H1 (cell line): ENCODE results near the gene RS1. TPM values are rescaled to one million over a fixed set of nuclear protein-coding genes. Genes with fewer than 3 reads are reported as not detected.

Source experiments
- CTCF ChIA-PET: fragments of 300-600 bp; sonication (Branson Sonifier 250); formaldehyde crosslinking; loops from one replicate; lab custom pipeline; 2021; ENCODE audit not compliant: partially characterized antibody; lab: Charles Lee
- POLR2A ChIA-PET: fragments of 300-600 bp; sonication (Branson Sonifier 250); formaldehyde crosslinking; loops from one replicate; lab custom pipeline; 2021; ENCODE audit warnings: inconsistent platforms; ENCODE audit not compliant: partially characterized antibody; lab: Charles Lee
- DNase-seq, 2 experiments: peaks; one replicate each; pipeline versions ENCODE4 v3.0.0 to v3.0.0-alpha.2; 2010 to 2022; ENCODE audit warnings: low spot score in 2 of 2, low read depth in 1 of 2, mixed read lengths in 1 of 2
- FAIRE-seq: peaks from 2 replicates; lab custom pipeline; 2011; peaks lifted over from hg19 to GRCh38; lab: Jason Lieb, UNC
- H2AFZ ChIP-seq: 2 replicates; pipeline ENCODE4 v1.8.1; 2012; ENCODE audit warnings: low read length, inconsistent platforms
- H2AK5ac ChIP-seq: 2 replicates; pipeline ENCODE4 v1.6.1; 2013; ENCODE audit warnings: low read depth, low read length
- H2BK120ac ChIP-seq: replicated peaks from 2 replicates; pipeline ENCODE3; 2013; ENCODE audit warnings: low read depth, low read length, inconsistent platforms
- H2BK12ac ChIP-seq: 2 replicates; pipeline ENCODE4 v1.6.1; 2013; ENCODE audit warnings: low read depth, low read length
- H2BK15ac ChIP-seq: 2 replicates; pipeline ENCODE4 v1.6.1; 2013; ENCODE audit warnings: low read length
- H2BK20ac ChIP-seq: 2 replicates; pipeline ENCODE4 v1.6.1; 2013; ENCODE audit warnings: low read length
- H2BK5ac ChIP-seq: 2 replicates; pipeline ENCODE4 v1.6.1; 2013; ENCODE audit warnings: low read depth, low read length
- H3K14ac ChIP-seq: 2 replicates; pipeline ENCODE4 v1.6.1; 2013; ENCODE audit warnings: inconsistent platforms; ENCODE audit not compliant: insufficient read length
- H3K18ac ChIP-seq: 2 replicates; pipeline ENCODE4 v1.6.1; 2013; ENCODE audit warnings: low read length; ENCODE audit errors: extremely low read depth
- H3K23ac ChIP-seq: 2 replicates; pipeline ENCODE4 v1.6.1; 2013; ENCODE audit warnings: inconsistent platforms; ENCODE audit not compliant: insufficient read length
- H3K23me2 ChIP-seq: 2 replicates; pipeline ENCODE4 v1.6.1; 2013; ENCODE audit warnings: low read depth, low read length
- H3K27ac ChIP-seq: 2 replicates; pipeline ENCODE4 v1.6.1; 2011; ENCODE audit warnings: low read depth, low read length, inconsistent platforms
- H3K27me3 ChIP-seq, 4 experiments: replicated peaks in 1 of 4; 1 replicate in 1 of 4; 2 replicates in 3 of 4; pipeline versions ENCODE4 v1.6.1 to v1.8.1; 2011 to 2013; ENCODE audit warnings: low read length in 3 of 4, mild to moderate bottlenecking in 3 of 4, inconsistent platforms in 2 of 4, mixed read lengths in 2 of 4, moderate library complexity in 1 of 4; ENCODE audit not compliant: control insufficient read depth in 3 of 4, insufficient read depth in 3 of 4; ENCODE audit errors: extremely low read depth in 1 of 4
- H3K36me3 ChIP-seq, 4 experiments: 2 replicates each; pipeline versions ENCODE4 v1.6.1 to v1.8.1; 2011 to 2013; ENCODE audit warnings: mild to moderate bottlenecking in 4 of 4, low read length in 3 of 4, moderate library complexity in 2 of 4, control low read depth in 1 of 4, inconsistent platforms in 1 of 4; ENCODE audit not compliant: insufficient read depth in 4 of 4, control insufficient read depth in 2 of 4
- H3K4ac ChIP-seq: replicated peaks from 2 replicates; pipeline ENCODE3; 2013; ENCODE audit warnings: low read length, low read depth, mixed read lengths, inconsistent platforms; ENCODE audit not compliant: insufficient read length
- H3K4me1 ChIP-seq, 4 experiments: replicated peaks in 1 of 4; 1 replicate in 1 of 4; 2 replicates in 3 of 4; pipeline versions ENCODE4 v1.6.1 to v1.8.1; 2011 to 2013; ENCODE audit warnings: low read length in 3 of 4, inconsistent platforms in 2 of 4, mixed read lengths in 1 of 4; ENCODE audit not compliant: insufficient read depth in 4 of 4, control insufficient read depth in 3 of 4
- H3K4me2 ChIP-seq, 2 experiments: 2 replicates each; pipeline versions ENCODE4 v1.6.1 to v1.8.1; 2011 to 2013; ENCODE audit warnings: low read depth in 2 of 2, low read length in 2 of 2, control low read depth in 1 of 2, inconsistent platforms in 1 of 2, mild to moderate bottlenecking in 1 of 2; ENCODE audit not compliant: insufficient read depth in 1 of 2
- H3K4me3 ChIP-seq, 4 experiments: fragments of 200-600, 300-600 bp in 1 of 4; sonication (generic), shearing (Covaris generic), sonication (Bioruptor Twin) in 1 of 4; 2 replicates each; pipeline versions ENCODE4 v1.5.1 to v1.8.1; 2011 to 2016; ENCODE audit warnings: low read length in 4 of 4, low read depth in 3 of 4, control low read depth in 2 of 4, inconsistent platforms in 2 of 4, mild to moderate bottlenecking in 2 of 4, mixed read lengths in 1 of 4, moderate library complexity in 1 of 4; ENCODE audit not compliant: insufficient read depth in 2 of 4; ENCODE audit errors: extremely low read depth in 1 of 4
- H3K56ac ChIP-seq: replicated peaks from 2 replicates; pipeline ENCODE3; 2013; ENCODE audit warnings: low read depth, mild to moderate bottlenecking, mixed read lengths, low read length, inconsistent platforms; ENCODE audit not compliant: insufficient read length
- H3K79me1 ChIP-seq: 2 replicates; pipeline ENCODE4 v1.6.1; 2013; ENCODE audit warnings: low read depth, low read length, control low read depth
- H3K79me2 ChIP-seq, 2 experiments: 2 replicates each; pipeline versions ENCODE4 v1.6.1 to v1.8.1; 2012 to 2013; ENCODE audit warnings: low read length in 2 of 2, mild to moderate bottlenecking in 2 of 2, inconsistent platforms in 1 of 2; ENCODE audit not compliant: insufficient read depth in 2 of 2, control insufficient read depth in 1 of 2
- H3K9ac ChIP-seq, 4 experiments: replicated peaks in 1 of 4; 1 replicate in 1 of 4; 2 replicates in 3 of 4; pipeline versions ENCODE4 v1.6.1 to v1.8.1; 2011 to 2013; ENCODE audit warnings: low read depth in 3 of 4, low read length in 3 of 4, control low read depth in 2 of 4, mild to moderate bottlenecking in 2 of 4, moderate library complexity in 2 of 4, inconsistent platforms in 1 of 4; ENCODE audit errors: extremely low read depth in 1 of 4
- H3K9me3 ChIP-seq, 2 experiments: 2 replicates each; pipeline versions ENCODE4 v1.6.1 to v1.8.1; 2012 to 2013; ENCODE audit warnings: mild to moderate bottlenecking in 2 of 2, moderate library complexity in 2 of 2, control low read depth in 1 of 2, inconsistent platforms in 1 of 2, low read depth in 1 of 2, low read length in 1 of 2, mixed read lengths in 1 of 2; ENCODE audit not compliant: insufficient read depth in 2 of 2
- H4K20me1 ChIP-seq, 2 experiments: replicated peaks in 1 of 2; 2 replicates each; pipeline versions ENCODE3 to v1.8.1; 2011 to 2013; ENCODE audit warnings: inconsistent platforms in 2 of 2, low read length in 2 of 2, mild to moderate bottlenecking in 1 of 2; ENCODE audit not compliant: insufficient read depth in 2 of 2, control insufficient read depth in 1 of 2
- H4K5ac ChIP-seq: 2 replicates; pipeline ENCODE4 v1.6.1; 2013; ENCODE audit warnings: low read length, low read depth, mixed read lengths, inconsistent platforms; ENCODE audit not compliant: insufficient read length
- H4K8ac ChIP-seq: 2 replicates; pipeline ENCODE4 v1.8.0; 2013; ENCODE audit warnings: mild to moderate bottlenecking, moderate library complexity, low read length, inconsistent platforms; ENCODE audit not compliant: insufficient read depth; ENCODE audit errors: extremely low read depth
- H4K91ac ChIP-seq: replicated peaks from 2 replicates; pipeline ENCODE3; 2013; ENCODE audit warnings: low read length, mixed read lengths, inconsistent platforms; ENCODE audit not compliant: insufficient read length
- ATF2 ChIP-seq: IDR thresholded peaks from 2 replicates; pipeline ENCODE4 v1.6.1; 2012; ENCODE audit warnings: low read length, inconsistent platforms
- BACH1 ChIP-seq: IDR thresholded peaks from 2 replicates; pipeline ENCODE4 v1.6.1; 2012; ENCODE audit warnings: low read length, improper control_type of control experiment
- CREB1 ChIP-seq: IDR thresholded peaks from 2 replicates; pipeline ENCODE4 v1.6.1; 2012; ENCODE audit warnings: inconsistent platforms
- EGR1 ChIP-seq: IDR thresholded peaks from 2 replicates; pipeline ENCODE4 v1.6.1; 2011; ENCODE audit warnings: low read depth, low read length, borderline replicate concordance
- NRF1 ChIP-seq: IDR thresholded peaks from 2 replicates; pipeline ENCODE4 v1.6.1; 2011; ENCODE audit warnings: mild to moderate bottlenecking, low read depth, low read length, improper control_type of control experiment
- POLR2AphosphoS5 ChIP-seq: IDR thresholded peaks from 2 replicates; pipeline ENCODE4 v1.6.1; 2011; ENCODE audit warnings: low read depth, low read length
- RNF2 ChIP-seq: fragments of 200-900, 300-1000 bp; sonication (generic); IDR thresholded peaks from 2 replicates; pipeline ENCODE4 v1.7.1; 2016; ENCODE audit warnings: borderline replicate concordance, low read depth, mild to moderate bottlenecking, antibody characterized with exemption, low read length; ENCODE audit not compliant: poor library complexity, severe bottlenecking; ENCODE audit errors: missing control alignments
- RXRA ChIP-seq: IDR thresholded peaks from 2 replicates; pipeline ENCODE4 v1.6.1; 2011; ENCODE audit warnings: low read depth, mild to moderate bottlenecking, low read length, moderate library complexity; ENCODE audit not compliant: insufficient read depth
- SUZ12 ChIP-seq: fragments of 200-600 bp; sonication (generic); IDR thresholded peaks from 2 replicates; pipeline ENCODE4 v1.6.1; 2012; ENCODE audit warnings: mild to moderate bottlenecking, inconsistent platforms, low read length, moderate library complexity, mixed read lengths
- TAF7 ChIP-seq: optimal IDR thresholded peaks from 2 replicates; pipeline ENCODE3; 2011; ENCODE audit warnings: low read depth, mild to moderate bottlenecking, inconsistent platforms, low read length, moderate library complexity, borderline replicate concordance
- TCF12 ChIP-seq: IDR thresholded peaks from 2 replicates; pipeline ENCODE4 v1.6.1; 2011; ENCODE audit warnings: low read depth, mild to moderate bottlenecking, low read length
- USF2 ChIP-seq: IDR thresholded peaks from 2 replicates; pipeline ENCODE4 v1.6.1; 2011; ENCODE audit warnings: low read length, improper control_type of control experiment
- WGBS, 2 experiments: shearing (Covaris generic) in 1 of 2; methylation state at CpG; one replicate each; pipeline versions ENCODE4 v1.1.6 to v1.1.7; 2013 to 2015; ENCODE audit warnings: low lambda C conversion rate in 2 of 2, mixed read lengths in 2 of 2, inconsistent platforms in 1 of 2, low coverage in 1 of 2, missing lambda C conversion rate in 1 of 2; ENCODE audit not compliant: insufficient replicate concordance in 2 of 2, insufficient coverage in 1 of 2, insufficient read length in 1 of 2; ENCODE audit errors: extremely low coverage in 1 of 2, missing lambda C conversion rate in 1 of 2; 5-methylcytosine and 5-hydroxymethylcytosine counted together
- polyA plus RNA-seq, 7 experiments: library from polyadenylated mRNA; depleted of rRNA in 3 of 7; stranded (reverse) in 5 of 7; unstranded in 2 of 7; fragments of >200 nt in 5 of 7; fragments of 200-250 nt in 2 of 7; gene quantifications; 1 replicate in 5 of 7; 2 replicates in 1 of 7; 4 replicates in 1 of 7; pipeline versions ENCODE4 v1.2.1 to v1.2.3, GENCODE V29; 2011 to 2013; ENCODE audit warnings: missing spikeins in 2 of 7, mixed read lengths in 2 of 7
- total RNA-seq: library from RNA; stranded (reverse); fragmentation: NEBNext Ultra II Directional; extraction: Animal tissue kit (Norgen Biotek cat#: 25700); gene quantifications from 2 replicates; pipeline ENCODE4 v1.2.1, GENCODE V29; 2021

RS1 gene
- total and polyA plus RNA-seq, 2 of the 8 experiments (the other 6 are each of a cell fraction or from before 2014, with no cell fraction given) = 0.03 TPM; not detected in 1

- Histone ChIP-seq H2BK12ac (no peak overlapping the region), H3K14ac (no peak overlapping the region), H3K9me3 (no peaks in the 10 kb centered on the region), H2AK5ac (no peak overlapping the region), H3K27ac (no peak overlapping the region), H3K36me3 (no peaks in the 10 kb centered on the region), H3K4ac (no peak overlapping the region), H3K18ac (no peak overlapping the region), H3K4me1 (peaks cover 0 to 6% (median 3%) of the 10 kb centered on the region in 4 experiments; a peak in 6 of 7 replicates), H3K79me2 (no peaks in the 10 kb centered on the region), H4K20me1 (no peaks in the 10 kb centered on the region), H3K79me1 (no peaks in the 10 kb centered on the region), H2BK15ac (no peak overlapping the region), H3K56ac (no peak overlapping the region), H3K27me3 (no peaks in the 10 kb centered on the region), H3K4me2 (no peak overlapping the region), H2BK20ac (no peak overlapping the region), H2BK5ac (no peak overlapping the region), H3K4me3 (no peak overlapping the region), H2AFZ (no peak overlapping the region), H4K8ac (no peak overlapping the region), H3K9ac (no peak overlapping the region), H4K91ac (no peak overlapping the region), H4K5ac (no peak overlapping the region), H2BK120ac (no peak overlapping the region), H3K23ac (no peak overlapping the region), H3K23me2 (no peaks in the 10 kb centered on the region)
- CTCF ChIA-PET = interaction anchor here (0.6 to 1.1 kb wide), 3 partner anchors 9 to 264 kb away, joined by 3 to 5 read pairs (median 3); no protein-coding TSS in a partner anchor
- DNase-seq = no peak
- POLR2A ChIA-PET = no interaction called here
- 89% methylated on average over 3 of the region's 4 CpGs; no CpG with 5 or more reads in 1 of the 2 experiments for WGBS, 2 experiments
- no peak for FAIRE-seq
- TF ChIP-seq USF2 (no peak), TCF12 (no peak), POLR2AphosphoS5 (no peak), NRF1 (no peak), BACH1 (no peak), TAF7 (no peak), CREB1 (no peak), ATF2 (no peak), RXRA (no peak), EGR1 (no peak), RNF2 (no peak), SUZ12 (no peak)
Measured at GRCh38 chrX:18647621-18648020, 24.3 kb downstream of the RS1 start.
